HG03571 (cell line): ENCODE measurements around the gene SMAD9.
"Not testable (repeated sequence)": the region's sequence is repeated elsewhere in the genome, so short reads cannot be mapped to it uniquely, and the experiment has no call there.

Experiments
- ATAC-seq: cut with Tn5 transposase; IDR thresholded peaks from one replicate; pipeline ENCODE4 v1.9.1; 2021; ENCODE audit not compliant: unreplicated experiment

SMAD9 gene

DNA sequence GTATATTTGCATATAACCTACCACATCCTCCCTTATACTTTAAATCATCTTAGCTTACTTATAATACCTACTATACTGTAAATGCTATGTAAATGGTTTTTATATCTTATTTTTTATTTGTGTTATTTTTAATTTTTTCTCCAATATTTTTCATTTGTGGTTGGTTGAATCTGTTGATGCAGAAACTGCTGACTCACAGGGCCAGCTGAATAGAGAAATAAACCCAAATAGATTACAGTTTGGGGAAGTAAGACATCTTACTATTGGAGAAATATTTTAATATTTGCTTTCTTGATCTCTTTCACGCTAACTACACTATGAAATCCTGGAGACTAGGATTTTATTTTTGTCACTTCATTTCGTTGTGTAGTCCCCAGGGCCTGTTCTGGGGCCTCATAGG, 7.1 kb downstream of the SMAD9 start:
- ATAC-seq, result no peak

GRCh38 chr13:36912369-36912768, 7.7 kb downstream of the SMAD9 start:
- ATAC-seq, result no peak

GRCh38 chr13:36910545-36910944, 9.5 kb downstream of the SMAD9 start:
- ATAC-seq, result no peak

GRCh38 chr13:36907821-36908220, 12.2 kb downstream of the SMAD9 start:
- no peak for ATAC-seq

GRCh38 chr13:36907266-36907665, 12.8 kb downstream of the SMAD9 start:
- ATAC-seq, result no peak

DNA sequence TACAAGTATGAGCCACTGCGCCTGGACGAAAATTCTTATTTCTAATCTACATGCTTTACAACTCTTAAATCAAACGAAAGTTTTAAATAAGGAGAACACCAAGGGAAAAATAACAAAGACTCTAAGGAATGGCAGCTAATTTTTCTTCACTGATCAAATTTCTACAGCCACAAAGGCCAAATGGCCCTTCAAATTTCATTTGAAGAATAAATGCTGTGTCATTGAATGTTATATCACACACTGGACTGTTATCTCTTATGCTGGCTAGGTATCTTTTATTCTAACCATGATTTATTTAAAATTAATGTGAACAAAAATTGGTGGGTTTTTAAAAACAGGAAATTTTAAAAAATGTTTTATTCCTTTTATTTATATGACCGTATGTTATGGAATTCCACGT, 14.1 kb downstream of the SMAD9 start:
- ATAC-seq, result no peak

DNA sequence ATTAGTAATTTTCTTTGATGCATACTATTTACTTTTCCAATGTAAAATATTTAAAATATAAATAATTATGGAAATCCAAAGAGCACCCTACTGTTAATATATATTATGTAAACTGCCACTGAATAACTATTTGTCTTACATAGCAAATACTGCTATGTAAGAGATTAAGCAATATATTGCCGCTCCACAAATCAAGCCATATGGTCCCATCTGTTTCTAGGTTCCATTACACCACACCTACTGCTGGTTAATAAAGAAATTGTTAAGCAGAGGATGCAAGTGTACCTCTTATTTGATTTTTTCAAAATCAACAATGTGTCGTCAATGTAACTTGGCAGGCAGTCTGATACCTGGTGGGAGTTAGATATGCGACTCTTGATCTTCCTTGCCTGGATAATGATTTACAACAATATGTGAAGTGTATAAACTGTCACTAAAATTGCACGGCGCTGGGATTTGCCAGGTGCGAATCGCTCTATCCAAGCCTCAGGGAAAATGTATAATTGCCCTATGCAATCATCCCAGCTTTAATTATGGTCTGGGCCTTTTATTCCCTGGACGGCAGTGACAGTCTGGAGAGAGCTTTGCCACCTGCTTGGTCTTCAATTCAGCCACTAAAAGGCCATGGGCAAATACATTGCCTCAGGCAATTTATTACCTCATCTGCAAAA, 16.0 kb downstream of the SMAD9 start:
- no peak for ATAC-seq

DNA sequence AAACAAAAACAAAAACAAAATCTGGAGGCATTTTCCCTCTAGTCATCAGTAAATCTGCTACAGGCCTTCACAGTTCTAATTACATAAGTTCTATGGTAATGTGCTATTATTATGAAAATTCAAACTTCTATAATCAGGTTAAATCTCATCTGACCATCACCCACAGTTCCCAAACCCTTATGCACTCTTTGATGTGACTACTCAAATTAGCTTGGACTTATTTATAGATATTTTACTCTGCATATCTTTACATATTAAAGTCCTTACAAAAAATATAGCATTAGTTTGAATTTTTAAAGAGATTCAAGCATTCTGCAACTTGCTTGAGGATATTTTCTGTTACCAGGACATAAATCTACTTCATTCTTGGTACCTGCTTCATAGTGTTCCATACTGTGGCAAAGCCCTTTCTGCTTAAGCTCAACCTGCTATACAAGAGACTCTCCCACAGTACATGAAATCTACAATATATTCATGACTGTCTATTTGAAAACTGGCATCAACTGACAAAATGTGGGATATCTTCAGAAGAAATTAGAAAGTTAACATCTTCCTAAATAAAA, 22.9 kb downstream of the SMAD9 start:
- no peak for ATAC-seq

DNA sequence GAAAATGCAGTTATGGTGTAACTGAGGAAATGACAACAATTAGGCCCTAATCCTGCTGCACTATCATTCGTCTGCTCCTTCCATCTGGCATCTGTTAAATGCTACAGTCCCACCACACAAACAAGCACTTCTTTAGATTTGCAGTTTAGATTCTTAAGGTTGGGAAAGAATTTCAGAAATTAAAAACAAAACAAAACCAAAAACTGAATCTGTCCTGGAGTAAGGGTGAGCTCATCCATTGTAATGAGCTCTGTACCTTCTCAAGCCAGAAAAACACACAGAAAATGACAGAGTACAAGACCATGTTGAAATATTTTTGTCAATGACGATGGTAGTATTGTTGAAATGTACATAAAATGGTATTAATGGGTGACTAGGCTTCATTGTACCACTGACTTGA, 28.3 kb downstream of the SMAD9 start:
- ATAC-seq, result no peak

GRCh38 chr13:36888645-36889044, 31.4 kb downstream of the SMAD9 start:
- ATAC-seq, result no peak

GRCh38 chr13:36887758-36888521, 32.1 kb downstream of the SMAD9 start:
- no peak for ATAC-seq

- no peak for ATAC-seq
Measured at GRCh38 chr13:36885901-36886300, 34.1 kb downstream of the SMAD9 start.

DNA sequence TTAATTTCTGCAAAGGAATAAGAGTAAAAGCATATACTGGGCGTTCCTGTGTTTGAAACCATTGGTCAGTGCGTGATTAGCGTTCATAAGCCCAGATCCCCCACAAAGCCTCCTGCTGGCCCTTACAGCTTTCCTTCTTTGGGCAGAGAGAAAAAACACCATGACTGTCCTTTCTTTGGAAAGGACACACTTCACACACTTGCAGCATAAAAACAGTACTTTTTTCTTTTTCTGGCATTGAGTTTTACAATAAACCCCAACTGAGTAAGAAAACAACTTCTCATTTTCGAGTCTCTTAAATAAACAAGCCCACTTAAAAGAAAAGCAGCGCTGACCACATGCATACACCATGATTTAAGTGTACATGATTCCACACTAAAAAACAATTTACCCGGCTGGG, 35.8 kb downstream of the SMAD9 start:
- ATAC-seq, result no peak

DNA sequence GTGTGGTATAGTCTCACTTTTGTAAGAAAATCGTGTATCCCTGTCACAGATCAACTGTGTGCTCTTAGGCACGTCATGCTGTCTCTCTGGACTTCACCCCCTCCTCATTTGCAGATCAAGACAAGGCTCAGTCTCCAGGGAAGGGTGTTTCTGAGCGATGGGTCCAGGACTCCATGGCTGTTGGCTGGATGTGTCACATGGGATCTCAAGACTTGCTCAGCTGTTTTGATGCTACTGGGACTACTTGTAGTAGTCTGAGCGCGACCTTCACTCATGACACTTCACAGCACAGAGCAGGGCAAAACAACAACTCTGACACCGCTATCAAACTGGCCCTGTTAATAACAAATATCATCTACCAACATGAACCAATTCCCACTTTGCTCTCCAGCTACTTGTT, 36.2 kb downstream of the SMAD9 start:
- ATAC-seq, result no peak

DNA sequence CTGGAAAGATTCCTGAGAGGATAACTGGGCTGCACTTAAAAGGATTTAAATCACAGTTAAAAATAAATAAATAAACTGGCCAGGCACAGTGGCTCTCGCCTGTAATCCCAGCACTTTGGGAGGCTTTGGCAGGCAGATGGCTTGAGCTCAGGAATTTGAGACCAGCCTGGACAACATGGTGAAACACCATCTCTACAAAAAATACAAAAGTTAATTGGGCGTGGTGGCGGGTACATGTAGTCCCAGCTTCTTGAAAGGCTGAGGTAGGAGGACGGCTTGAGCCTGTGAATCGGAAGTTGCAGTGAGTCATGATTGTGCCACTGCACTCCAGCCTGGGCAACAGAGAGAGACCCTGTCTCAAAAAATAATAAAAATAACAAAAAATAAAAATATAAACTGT, 36.6 kb downstream of the SMAD9 start:
- not testable (repeated sequence) for ATAC-seq

DNA sequence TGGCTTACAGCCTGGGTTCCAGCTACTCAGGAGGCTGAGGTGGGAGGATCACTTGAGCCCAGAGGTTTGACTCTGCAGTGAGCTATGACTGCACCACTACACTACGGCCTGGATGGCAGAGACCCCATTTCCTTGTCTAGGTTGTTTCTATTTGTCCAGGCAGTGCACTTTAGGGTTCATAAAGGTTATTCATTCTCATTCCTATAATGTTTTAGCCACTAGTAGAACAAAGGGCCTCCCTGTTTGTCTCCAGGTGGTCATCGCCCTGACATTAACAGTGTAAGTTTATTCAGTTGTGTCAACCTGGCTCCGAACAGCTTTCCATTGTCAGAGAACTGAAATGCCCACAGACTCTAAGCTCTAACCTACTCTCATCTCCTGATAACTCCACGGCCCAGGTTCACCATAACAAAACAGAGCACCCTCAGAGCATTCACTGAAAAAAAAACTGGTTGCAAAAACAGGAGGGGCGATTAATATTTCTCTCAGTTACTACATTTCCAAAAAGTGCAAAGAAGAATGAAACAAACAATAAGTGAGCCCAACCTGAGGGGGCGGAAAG, 37.1 kb downstream of the SMAD9 start:
- ATAC-seq, result no peak

- no peak for ATAC-seq
Measured at GRCh38 chr13:36880961-36881360, 39.1 kb downstream of the SMAD9 start.

GRCh38 chr13:36879218-36879938, 40.7 kb downstream of the SMAD9 start:
- ATAC-seq, result no peak

DNA sequence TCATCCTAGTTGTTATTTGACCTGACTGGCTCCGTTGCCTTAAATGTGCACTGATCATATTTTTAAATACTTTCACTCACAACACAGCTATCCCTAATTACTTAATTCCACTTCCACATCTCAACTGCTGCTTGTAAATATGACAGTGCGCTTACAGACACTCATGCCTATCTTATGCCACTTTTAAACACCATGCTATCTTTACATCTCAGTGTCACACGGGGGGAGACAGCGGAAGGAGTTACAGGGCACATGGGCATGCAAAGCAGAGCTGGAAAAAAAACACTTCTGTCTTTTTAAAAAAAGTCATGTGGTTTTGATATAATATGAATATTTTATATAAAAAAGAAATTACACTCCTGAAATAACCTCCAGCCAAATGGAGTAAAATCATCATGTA, 44.1 kb downstream of the SMAD9 start:
- ATAC-seq, result no peak

DNA sequence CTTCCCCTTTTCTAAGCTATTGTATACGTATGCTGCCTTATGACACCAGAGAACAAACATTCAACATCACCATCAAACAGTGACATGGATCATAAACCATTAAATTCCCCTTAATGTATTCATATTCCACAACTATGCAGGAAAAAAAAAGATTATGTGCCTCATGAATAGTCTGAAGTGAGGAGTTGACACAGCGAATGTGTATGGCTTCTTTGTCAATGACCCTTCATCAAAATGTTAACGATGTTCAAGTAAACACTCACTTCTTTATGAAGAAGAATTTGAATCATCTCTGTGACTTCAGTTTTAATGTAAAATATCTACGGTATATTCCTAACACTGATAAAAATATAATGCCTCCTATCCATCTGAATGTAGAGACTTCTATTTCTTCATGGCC, 44.6 kb downstream of the SMAD9 start:
- no peak for ATAC-seq

DNA sequence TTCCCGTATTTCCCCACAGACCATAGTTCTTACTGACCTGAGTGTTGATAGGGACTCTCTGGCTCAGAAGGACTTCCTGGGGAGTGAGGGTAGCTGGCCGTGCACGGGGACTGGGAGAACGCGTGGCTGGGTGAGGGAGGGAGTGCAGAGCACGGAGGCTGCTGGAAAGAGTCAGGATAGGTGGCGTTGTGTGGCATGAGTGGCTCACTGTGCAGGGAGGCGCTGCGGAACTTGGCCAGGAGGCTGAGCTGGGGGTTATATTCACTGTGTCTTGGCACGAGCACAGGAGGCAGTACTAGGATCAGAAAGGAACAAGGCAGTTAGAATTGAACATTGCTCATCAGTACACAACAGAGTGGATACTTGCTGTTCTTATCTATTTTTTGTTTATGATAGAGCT, 47.4 kb downstream of the SMAD9 start:
- no peak for ATAC-seq
